Sigmoid colon (tissue), 7 donors: ENCODE data around the gene UBE4A. TPM values are rescaled to one million over a fixed set of nuclear protein-coding genes. Genes with fewer than 3 reads are reported as not detected.

Source experiments
- DNase-seq: peaks from one replicate; pipeline ENCODE4 v3.0.0-alpha.2; 2019
- H3K27ac ChIP-seq, 4 donors: fragments of 200-600 bp; sonication (generic); one replicate each; pipeline ENCODE4 v1.5.1; 2016 to 2019; ENCODE audit warnings: mild to moderate bottlenecking in 1 of 4
- H3K27me3 ChIP-seq, 3 donors: fragments of 200-600 bp; sonication (generic); one replicate each; pipeline ENCODE4 v1.5.1; 2019; ENCODE audit warnings: mild to moderate bottlenecking in 1 of 3
- H3K36me3 ChIP-seq, 4 donors: fragments of 200-600 bp; sonication (generic); one replicate each; pipeline ENCODE4 v1.5.1; 2016 to 2019
- H3K4me1 ChIP-seq, 4 donors: fragments of 200-600 bp; sonication (generic); one replicate each; pipeline ENCODE4 v1.5.1; 2017 to 2019
- H3K4me3 ChIP-seq, 4 donors: fragments of 200-600 bp; sonication (generic); one replicate each; pipeline ENCODE4 v1.5.1; 2017 to 2019; ENCODE audit warnings: mild to moderate bottlenecking in 2 of 4, moderate library complexity in 1 of 4
- H3K9me3 ChIP-seq, 4 donors: fragments of 200-600 bp in 3 of 4; sonication (generic) in 3 of 4; one replicate each; pipeline versions ENCODE4 v1.5.1 to v1.6.1; 2013 to 2019
- EP300 ChIP-seq, 4 donors: sonication (generic); formaldehyde crosslinking; IDR thresholded peaks; one replicate each; pipeline ENCODE4 v1.6.1; 2017; ENCODE audit warnings: antibody characterized with exemption in 4 of 4
- POLR2A ChIP-seq, 2 donors: fragments of 450-650 bp; IDR thresholded peaks; one replicate each; pipeline ENCODE4 v1.6.1; 2016; ENCODE audit warnings: antibody characterized with exemption in 2 of 2, mild to moderate bottlenecking in 2 of 2, moderate library complexity in 2 of 2
- POLR2AphosphoS5 ChIP-seq, 4 donors: sonication (generic); formaldehyde crosslinking; IDR thresholded peaks; one replicate each; pipeline ENCODE4 v1.6.1; 2017; ENCODE audit warnings: antibody characterized with exemption in 4 of 4
- WGBS, 2 donors: extraction: QIAGEN DNeasy Blood & Tissue Kit; methylation state at CpG; one replicate each; pipeline ENCODE4 v1.1.7; 2013; 5-methylcytosine and 5-hydroxymethylcytosine counted together
- intact Hi-C: fragments of 100-400 bp; cut with DNase I; formaldehyde crosslinking; loops from one replicate; pipeline ENCODE4 v1.15.1; 2023
- polyA plus RNA-seq, 3 donors: library from polyadenylated mRNA; stranded (reverse); fragments of 200-250 nt; gene quantifications; one replicate each; pipeline ENCODE4 v1.2.3, GENCODE V29; 2013
- total RNA-seq, 4 donors: library from RNA; depleted of rRNA; stranded (reverse); fragments of >200 nt; gene quantifications; one replicate each; pipeline ENCODE4 v1.1.0, GENCODE V29; 2016
- TF ChIP-seq, protein P1 (sequence below), 4 experiments: fragments of 450-650 bp in 3 of 4; fragments of 200-600 bp in 1 of 4; IDR thresholded peaks; one replicate each; pipeline ENCODE4 v1.5.1; 2016 to 2019; ENCODE audit warnings: antibody characterized with exemption in 4 of 4, mild to moderate bottlenecking in 3 of 4, moderate library complexity in 2 of 4
- donor health status: healthy with polysubstance abuse.
- donor health status: Bipolar disorder and iron deficiency.
- donor health status: healthy.

Gene UBE4A
- total and polyA plus RNA-seq, 7 donors: 2.1 to 37.4 (median 33.8) TPM

DNA sequence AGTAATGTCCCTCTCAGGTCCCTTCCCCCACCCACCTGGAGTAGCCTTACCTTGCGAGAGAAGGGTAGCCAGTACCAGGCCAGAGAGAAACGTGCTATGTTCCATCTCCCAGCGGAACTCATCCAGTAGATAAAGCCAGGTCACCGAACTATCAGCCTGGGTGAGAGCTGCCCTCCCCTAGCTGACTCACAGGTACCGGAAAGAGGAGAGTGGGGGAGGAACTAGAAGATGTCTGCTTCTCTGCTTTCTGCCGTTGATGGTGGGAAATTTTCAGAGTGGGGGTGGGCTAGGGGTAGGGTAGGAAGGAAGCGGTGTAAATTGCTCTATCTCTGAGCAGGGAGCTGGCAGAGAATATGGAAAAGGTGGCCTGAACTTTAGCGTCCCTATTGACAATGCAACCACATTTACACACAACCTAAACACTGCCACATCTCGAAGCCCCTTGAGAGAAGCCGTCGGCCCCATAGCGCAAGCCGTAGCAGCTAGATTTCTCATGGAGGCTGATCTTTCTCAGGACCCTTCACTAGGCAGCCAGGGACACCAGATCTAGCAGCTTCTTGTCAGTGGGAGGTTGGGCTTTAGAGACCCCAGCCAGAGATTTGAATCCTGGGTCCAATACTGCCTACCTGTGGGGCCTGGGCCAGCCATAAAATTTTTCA lies 16.8 kb upstream of the UBE4A start, which contains the start of gene CD3D:
Gene CD3D (minus strand): TSS at position 203 of the 659 bp plus-strand sequence. CDS start 98 bp downstream, at position 105.
- intact Hi-C loops: no loop called here
- no peak for TF ChIP-seq POLR2AphosphoS5 (IDR thresholded peaks at IDR 0.05)
- no peak for TF ChIP-seq EP300 (IDR thresholded peaks at IDR 0.05)
- TF ChIP-seq POLR2A (IDR thresholded peaks at IDR 0.05): no peak
- TF ChIP-seq, protein P1, sequence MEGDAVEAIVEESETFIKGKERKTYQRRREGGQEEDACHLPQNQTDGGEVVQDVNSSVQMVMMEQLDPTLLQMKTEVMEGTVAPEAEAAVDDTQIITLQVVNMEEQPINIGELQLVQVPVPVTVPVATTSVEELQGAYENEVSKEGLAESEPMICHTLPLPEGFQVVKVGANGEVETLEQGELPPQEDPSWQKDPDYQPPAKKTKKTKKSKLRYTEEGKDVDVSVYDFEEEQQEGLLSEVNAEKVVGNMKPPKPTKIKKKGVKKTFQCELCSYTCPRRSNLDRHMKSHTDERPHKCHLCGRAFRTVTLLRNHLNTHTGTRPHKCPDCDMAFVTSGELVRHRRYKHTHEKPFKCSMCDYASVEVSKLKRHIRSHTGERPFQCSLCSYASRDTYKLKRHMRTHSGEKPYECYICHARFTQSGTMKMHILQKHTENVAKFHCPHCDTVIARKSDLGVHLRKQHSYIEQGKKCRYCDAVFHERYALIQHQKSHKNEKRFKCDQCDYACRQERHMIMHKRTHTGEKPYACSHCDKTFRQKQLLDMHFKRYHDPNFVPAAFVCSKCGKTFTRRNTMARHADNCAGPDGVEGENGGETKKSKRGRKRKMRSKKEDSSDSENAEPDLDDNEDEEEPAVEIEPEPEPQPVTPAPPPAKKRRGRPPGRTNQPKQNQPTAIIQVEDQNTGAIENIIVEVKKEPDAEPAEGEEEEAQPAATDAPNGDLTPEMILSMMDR (IDR thresholded peaks at IDR 0.05): no peak
- H3K27ac ChIP-seq: no peak within 1 kb of the TSS
- DNase-seq: no peak
- no peaks in the 10 kb centered on the region for H3K36me3 ChIP-seq
- no peaks in the 10 kb centered on the region for H3K9me3 ChIP-seq
- no peak within 1 kb of the TSS for H3K4me3 ChIP-seq
- peaks cover 0 to 24% (median 0%) of the 10 kb centered on the region in 3 donors for H3K27me3 ChIP-seq
- 73 to 85% methylated on average over 13 of the region's 13 CpGs for WGBS, 2 donors
- no peaks in the 10 kb centered on the region for H3K4me1 ChIP-seq

DNA sequence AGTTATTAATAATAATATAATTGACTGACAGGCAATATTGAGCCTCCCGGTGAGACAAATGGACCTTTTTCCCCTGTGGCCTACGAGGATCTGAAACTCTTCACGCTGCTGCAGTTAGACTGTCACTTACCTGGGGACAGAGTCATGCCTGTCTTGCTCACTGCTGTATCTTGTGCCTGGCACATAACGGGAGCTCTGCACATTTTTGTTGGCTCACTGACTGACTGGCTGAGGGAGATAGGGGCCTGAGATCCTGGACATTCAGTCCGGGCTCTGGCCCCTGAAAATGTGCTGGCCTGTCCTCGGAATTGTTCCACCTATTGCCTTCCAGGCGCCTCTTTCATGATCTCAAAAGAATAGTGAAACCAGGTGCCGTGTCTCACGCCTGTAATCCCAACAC lies 16.2 kb upstream of the UBE4A start:
- WGBS, 2 donors: 70 to 78% methylated on average over 9 of the region's 9 CpGs
- intact Hi-C loops: no loop called here
- no peak overlapping the region for H3K27ac ChIP-seq

DNA sequence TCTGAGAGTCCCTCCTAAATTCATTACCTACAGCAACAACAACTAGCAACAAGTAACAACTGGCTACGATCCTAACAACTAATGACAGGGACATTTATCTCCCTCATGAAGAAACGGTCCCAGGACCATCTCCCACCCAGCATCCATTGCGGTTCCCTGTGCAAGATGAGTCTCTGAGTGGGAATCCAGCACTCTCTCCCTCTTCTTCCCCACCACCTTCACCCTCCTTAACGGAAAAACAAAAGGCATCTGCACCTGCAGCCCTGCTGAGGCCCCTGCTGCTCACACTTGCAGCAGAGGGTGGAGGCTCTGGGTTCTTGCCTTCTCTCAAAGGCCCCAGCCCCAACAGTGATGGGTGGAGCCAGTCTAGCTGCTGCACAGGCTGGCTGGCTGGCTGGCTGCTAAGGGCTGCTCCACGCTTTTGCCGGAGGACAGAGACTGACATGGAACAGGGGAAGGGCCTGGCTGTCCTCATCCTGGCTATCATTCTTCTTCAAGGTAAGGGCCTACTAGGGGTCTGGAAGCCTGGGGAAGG lies 15.4 kb upstream of the UBE4A start, which contains the start of gene CD3G:
Gene CD3G (plus strand): TSS at position 364 of the 535 bp plus-strand sequence. CDS start 80 bp downstream, at position 444.
- H3K4me3 ChIP-seq: no peak within 1 kb of the TSS
- intact Hi-C loops: no loop called here
- TF ChIP-seq EP300 (IDR thresholded peaks at IDR 0.05) (no peak), POLR2A (IDR thresholded peaks at IDR 0.05) (no peak)
- H3K4me1 ChIP-seq: no peaks in the 10 kb centered on the region
- H3K27me3 ChIP-seq: peaks cover 0 to 25% (median 0%) of the 10 kb centered on the region in 3 donors
- no peaks in the 10 kb centered on the region for H3K36me3 ChIP-seq
- no peak for DNase-seq
- H3K9me3 ChIP-seq: no peaks in the 10 kb centered on the region
- 71 to 80% methylated on average over 6 of the region's 6 CpGs for WGBS, 2 donors
- H3K27ac ChIP-seq: no peak within 1 kb of the TSS

More for the DNA sequence above, 16.2 kb upstream of the UBE4A start:
- TF ChIP-seq POLR2AphosphoS5 (IDR thresholded peaks at IDR 0.05): no peak
- TF ChIP-seq, protein P1 (IDR thresholded peaks at IDR 0.05): no peak
- TF ChIP-seq POLR2A (IDR thresholded peaks at IDR 0.05): no peak
- no peak for TF ChIP-seq EP300 (IDR thresholded peaks at IDR 0.05)
- Histone ChIP-seq H3K4me1 (no peaks in the 10 kb centered on the region), H3K36me3 (no peaks in the 10 kb centered on the region), H3K9me3 (no peaks in the 10 kb centered on the region), H3K4me3 (no peak overlapping the region), H3K27me3 (peaks cover 0 to 23% (median 0%) of the 10 kb centered on the region in 3 donors)
- no peak for DNase-seq

DNA sequence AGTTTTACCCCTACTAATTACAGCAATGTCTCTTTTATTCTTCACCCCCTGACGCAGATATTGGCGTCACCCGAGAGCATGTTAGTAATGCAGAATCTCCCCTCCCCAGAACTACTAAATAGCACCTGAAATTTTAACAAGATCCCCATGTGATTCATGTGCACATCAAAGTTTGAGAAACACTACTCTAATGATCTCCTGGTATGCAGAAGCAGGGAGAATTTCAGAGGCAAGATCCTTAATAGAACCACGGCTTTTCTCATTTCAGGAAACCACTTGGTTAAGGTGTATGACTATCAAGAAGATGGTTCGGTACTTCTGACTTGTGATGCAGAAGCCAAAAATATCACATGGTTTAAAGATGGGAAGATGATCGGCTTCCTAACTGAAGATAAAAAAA lies 9.9 kb upstream of the UBE4A start:
- 81 to 85% methylated on average over 6 of the region's 6 CpGs for whole genome bisulfite sequencing, 2 donors
- TF ChIP-seq, protein P1 (IDR thresholded peaks at IDR 0.05): no peak
- TF ChIP-seq POLR2A (IDR thresholded peaks at IDR 0.05) (no peak), POLR2AphosphoS5 (IDR thresholded peaks at IDR 0.05) (no peak), EP300 (IDR thresholded peaks at IDR 0.05) (no peak)
- Histone ChIP-seq H3K27me3 (peaks cover 0 to 27% (median 0%) of the 10 kb centered on the region in 3 donors), H3K4me3 (no peak overlapping the region), H3K9me3 (no peaks in the 10 kb centered on the region), H3K36me3 (no peaks in the 10 kb centered on the region), H3K27ac (no peak overlapping the region), H3K4me1 (no peaks in the 10 kb centered on the region)
- intact Hi-C loops: no loop called here
- no peak for DNase-seq

DNA sequence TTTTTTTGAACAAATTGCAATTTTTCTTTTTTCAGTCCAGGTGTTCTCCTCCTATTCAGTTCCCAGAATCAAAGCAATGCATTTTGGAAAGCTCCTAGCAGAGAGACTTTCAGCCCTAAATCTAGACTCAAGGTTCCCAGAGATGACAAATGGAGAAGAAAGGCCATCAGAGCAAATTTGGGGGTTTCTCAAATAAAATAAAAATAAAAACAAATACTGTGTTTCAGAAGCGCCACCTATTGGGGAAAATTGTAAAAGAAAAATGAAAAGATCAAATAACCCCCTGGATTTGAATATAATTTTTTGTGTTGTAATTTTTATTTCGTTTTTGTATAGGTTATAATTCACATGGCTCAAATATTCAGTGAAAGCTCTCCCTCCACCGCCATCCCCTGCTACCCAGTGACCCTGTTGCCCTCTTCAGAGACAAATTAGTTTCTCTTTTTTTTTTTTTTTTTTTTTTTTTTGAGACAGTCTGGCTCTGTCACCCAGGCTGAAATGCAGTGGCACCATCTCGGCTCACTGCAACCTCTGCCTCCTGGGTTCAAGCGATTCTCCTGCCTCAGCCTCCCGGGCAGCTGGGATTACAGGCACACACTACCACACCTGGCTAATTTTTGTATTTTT lies 6.2 kb upstream of the UBE4A start:
- peaks cover 0 to 25% (median 0%) of the 10 kb centered on the region in 3 donors for H3K27me3 ChIP-seq
- H3K36me3 ChIP-seq: no peaks in the 10 kb centered on the region
- 11 to 19% methylated on average over 6 of the region's 6 CpGs for WGBS, 2 donors
- H3K9me3 ChIP-seq: no peaks in the 10 kb centered on the region
- no peak for TF ChIP-seq POLR2AphosphoS5 (IDR thresholded peaks at IDR 0.05)
- TF ChIP-seq, protein P1 (IDR thresholded peaks at IDR 0.05): peak; percentile 18 to 48 (median 28)
- TF ChIP-seq POLR2A (IDR thresholded peaks at IDR 0.05): no peak
- no peak for TF ChIP-seq EP300 (IDR thresholded peaks at IDR 0.05)
- no peak overlapping the region for H3K4me3 ChIP-seq
- no peak overlapping the region for H3K27ac ChIP-seq
- intact Hi-C loops: loop anchor here (5.0 kb wide), 1 partner anchor 206 kb away; no protein-coding TSS in a partner anchor
- no peak for DNase-seq
- H3K4me1 ChIP-seq: no peaks in the 10 kb centered on the region
